ENCODE results near the gene MYO19. TPM values are rescaled to one million over a fixed set of nuclear protein-coding genes. Genes with fewer than 3 reads are reported as not detected.

Gene MYO19
- total RNA-seq (2014; rRNA removed; shearing (Covaris generic)), result 44.7 and 49.0 TPM in 2 replicates
- polyA plus RNA-seq (2015; cell fraction: cytosol; rRNA removed), result 48.7 and 48.8 TPM in 2 replicates
- polyA plus RNA-seq (2015; cell fraction: nucleus; rRNA removed), result 563 and 600 TPM in 2 replicates

- in situ Hi-C loops (cut with HindIII; ENCODE audit: low pct_unique_long_range_greater_than_20kb, low sequenced_read_pairs), result no loop called here
- peak; percentile 90 for DNase-seq (ENCODE audit: low read depth, low spot score)
Measured at GRCh38 chr17:36534840-36535668, at the start of gene MYO19, which contains the start of gene PIGW. Gene MYO19, minus strand, starts transcription at chr17:36534868. Its CDS starts 2,330 bp downstream, at chr17:36532538. Gene PIGW, plus strand, starts transcription at chr17:36534987. Its CDS starts 2,115 bp downstream, at chr17:36537102.

- in situ Hi-C loops (cut with HindIII; ENCODE audit: low pct_unique_long_range_greater_than_20kb, low sequenced_read_pairs), result no loop called here
- DNase-seq (ENCODE audit: low read depth, low spot score), result no peak
Measured at GRCh38 chr17:36583787-36584186, 49.1 kb upstream of the MYO19 start.

GRCh38 chr17:36578671-36579070 lies 44.0 kb upstream of the MYO19 start:
- in situ Hi-C loops (cut with HindIII; ENCODE audit: low pct_unique_long_range_greater_than_20kb, low sequenced_read_pairs), result no loop called here
- DNase-seq (ENCODE audit: low read depth, low spot score), result peak; percentile 89

GRCh38 chr17:36576793-36577192 lies 42.1 kb upstream of the MYO19 start:
- in situ Hi-C loops (cut with HindIII; ENCODE audit: low pct_unique_long_range_greater_than_20kb, low sequenced_read_pairs), result no loop called here
- DNase-seq (ENCODE audit: low read depth, low spot score), result peak; percentile 15

- in situ Hi-C loops (cut with HindIII; ENCODE audit: low pct_unique_long_range_greater_than_20kb, low sequenced_read_pairs), result no loop called here
- no peak for DNase-seq (ENCODE audit: low read depth, low spot score)
Measured at GRCh38 chr17:36575028-36575427, 40.4 kb upstream of the MYO19 start.

GRCh38 chr17:36566081-36566480 lies 31.4 kb upstream of the MYO19 start:
- no peak for DNase-seq (ENCODE audit: low read depth, low spot score)
- in situ Hi-C loops (cut with HindIII; ENCODE audit: low pct_unique_long_range_greater_than_20kb, low sequenced_read_pairs), result no loop called here

GRCh38 chr17:36553459-36553858 lies 18.8 kb upstream of the MYO19 start:
- in situ Hi-C loops (cut with HindIII; ENCODE audit: low pct_unique_long_range_greater_than_20kb, low sequenced_read_pairs), result no loop called here

GRCh38 chr17:36550491-36551417 lies 16.1 kb upstream of the MYO19 start:
- in situ Hi-C loops (cut with HindIII; ENCODE audit: low pct_unique_long_range_greater_than_20kb, low sequenced_read_pairs), result no loop called here
- DNase-seq (ENCODE audit: low read depth, low spot score), result no peak

More at GRCh38 chr17:36553459-36553858, 18.8 kb upstream of the MYO19 start:
- no peak for DNase-seq (ENCODE audit: low read depth, low spot score)

GRCh38 chr17:36547776-36548175 lies 13.1 kb upstream of the MYO19 start:
- no peak for DNase-seq (ENCODE audit: low read depth, low spot score)
- in situ Hi-C loops (cut with HindIII; ENCODE audit: low pct_unique_long_range_greater_than_20kb, low sequenced_read_pairs), result no loop called here

- DNase-seq (ENCODE audit: low read depth, low spot score), result no peak
- in situ Hi-C loops (cut with HindIII; ENCODE audit: low pct_unique_long_range_greater_than_20kb, low sequenced_read_pairs), result no loop called here
Measured at GRCh38 chr17:36546418-36547093, 11.9 kb upstream of the MYO19 start.

- in situ Hi-C loops (cut with HindIII; ENCODE audit: low pct_unique_long_range_greater_than_20kb, low sequenced_read_pairs), result no loop called here
- peak; percentile 96 for DNase-seq (ENCODE audit: low read depth, low spot score)
Measured at GRCh38 chr17:36545465-36546417, 11.1 kb upstream of the MYO19 start.

GRCh38 chr17:36545077-36545464 lies 10.4 kb upstream of the MYO19 start:
- DNase-seq (ENCODE audit: low read depth, low spot score), result no peak
- in situ Hi-C loops (cut with HindIII; ENCODE audit: low pct_unique_long_range_greater_than_20kb, low sequenced_read_pairs), result no loop called here

- in situ Hi-C loops (cut with HindIII; ENCODE audit: low pct_unique_long_range_greater_than_20kb, low sequenced_read_pairs), result no loop called here
Measured at GRCh38 chr17:36544307-36545076, 9.8 kb upstream of the MYO19 start, which contains the start of gene GGNBP2. Gene GGNBP2, plus strand, starts transcription at chr17:36544919. Its CDS starts 806 bp downstream, at chr17:36545725.

GRCh38 chr17:36544044-36544306 lies 9.3 kb upstream of the MYO19 start:
- DNase-seq (ENCODE audit: low read depth, low spot score), result peak; percentile 63
- in situ Hi-C loops (cut with HindIII; ENCODE audit: low pct_unique_long_range_greater_than_20kb, low sequenced_read_pairs), result no loop called here

More at GRCh38 chr17:36544307-36545076, 9.8 kb upstream of the MYO19 start, which contains the start of gene GGNBP2:
- peak; percentile 91 for DNase-seq (ENCODE audit: low read depth, low spot score)

- in situ Hi-C loops (cut with HindIII; ENCODE audit: low pct_unique_long_range_greater_than_20kb, low sequenced_read_pairs), result no loop called here
Measured at GRCh38 chr17:36542755-36543154, 8.1 kb upstream of the MYO19 start.

GRCh38 chr17:36540696-36541095 lies 6.0 kb upstream of the MYO19 start:
- no peak for DNase-seq (ENCODE audit: low read depth, low spot score)
- in situ Hi-C loops (cut with HindIII; ENCODE audit: low pct_unique_long_range_greater_than_20kb, low sequenced_read_pairs), result no loop called here

More at GRCh38 chr17:36542755-36543154, 8.1 kb upstream of the MYO19 start:
- no peak for DNase-seq (ENCODE audit: low read depth, low spot score)
